GM23338 (cell line): ENCODE results near the gene RILPL1. TPM values are rescaled to one million over a fixed set of nuclear protein-coding genes. Genes with fewer than 3 reads are reported as not detected.

Experiments
- ATAC-seq: fragments of 200-7000 bp; cut with Tn5 transposase; 3 replicates; pipeline ENCODE4 v1.9.1; 2020
- DNase-seq: peaks from one replicate; pipeline ENCODE4 v3.0.0-alpha.2; 2015; ENCODE audit warnings: low spot score
- H2AFZ ChIP-seq: fragments of 200-600 bp; sonication (generic); 2 replicates; pipeline ENCODE4 v1.8.0; 2016; ENCODE audit warnings: antibody characterized with exemption, mild to moderate bottlenecking, moderate library complexity
- H3F3A ChIP-seq: fragments of 200-600 bp; sonication (generic); replicated peaks from 2 replicates; pipeline ENCODE4 v1.8.0; 2017; ENCODE audit warnings: antibody characterized with exemption, mixed run types, low read depth
- H3K27ac ChIP-seq: fragments of 200-600 bp; sonication (generic); 2 replicates; pipeline ENCODE4 v1.6.1; 2016; ENCODE audit warnings: low read depth
- H3K27me3 ChIP-seq: fragments of 200-600 bp; sonication (generic); 2 replicates; pipeline ENCODE4 v1.8.0; 2016; ENCODE audit warnings: mild to moderate bottlenecking, mixed run types, moderate library complexity; ENCODE audit not compliant: insufficient read depth
- H3K36me3 ChIP-seq: fragments of 200-600 bp; sonication (generic); 2 replicates; pipeline ENCODE4 v1.8.0; 2016; ENCODE audit warnings: mild to moderate bottlenecking; ENCODE audit not compliant: insufficient read depth
- H3K4me1 ChIP-seq: fragments of 200-600 bp; sonication (generic); 2 replicates; pipeline ENCODE4 v1.8.0; 2016; ENCODE audit warnings: mild to moderate bottlenecking, moderate library complexity; ENCODE audit not compliant: insufficient read depth
- H3K4me2 ChIP-seq: fragments of 200-600 bp; sonication (generic); 2 replicates; pipeline ENCODE4 v1.7.1; 2017; ENCODE audit warnings: mixed run types
- H3K4me3 ChIP-seq: fragments of 200-600 bp; sonication (generic); 2 replicates; pipeline ENCODE4 v1.6.1; 2016; ENCODE audit warnings: mixed run types
- H3K79me2 ChIP-seq: fragments of 200-600 bp; sonication (generic); replicated peaks from 2 replicates; pipeline ENCODE4 v1.8.0; 2017; ENCODE audit warnings: mild to moderate bottlenecking; ENCODE audit not compliant: insufficient read depth
- H3K9me2 ChIP-seq: fragments of 200-600 bp; sonication (generic); 2 replicates; pipeline ENCODE4 v1.8.0; 2017; ENCODE audit not compliant: insufficient read depth
- H4K20me1 ChIP-seq: fragments of 200-600 bp; sonication (generic); replicated peaks from 2 replicates; pipeline ENCODE4 v1.8.0; 2017; ENCODE audit warnings: mild to moderate bottlenecking; ENCODE audit not compliant: insufficient read depth
- H3K27ac Mint-ChIP-seq: 2 replicates; pipeline ENCODE4 v1.8.0; 2020; ENCODE audit warnings: inconsistent platforms, mild to moderate bottlenecking, moderate library complexity, mixed read lengths
- H3K27me3 Mint-ChIP-seq: 3 replicates; pipeline ENCODE4 v1.8.0; 2022; ENCODE audit warnings: low read depth, mild to moderate bottlenecking, moderate library complexity, mixed read lengths, inconsistent platforms; ENCODE audit not compliant: insufficient read depth, poor library complexity
- H3K36me3 Mint-ChIP-seq: 3 replicates; pipeline ENCODE4 v1.8.0; 2021; ENCODE audit warnings: low read depth, mild to moderate bottlenecking, inconsistent platforms, moderate library complexity, mixed read lengths
- H3K4me1 Mint-ChIP-seq: 3 replicates; pipeline ENCODE4 v1.8.0; 2020; ENCODE audit warnings: mild to moderate bottlenecking, inconsistent platforms, mixed read lengths
- H3K4me3 Mint-ChIP-seq: 3 replicates; pipeline ENCODE4 v1.8.0; 2021; ENCODE audit warnings: moderate library complexity, mild to moderate bottlenecking, inconsistent platforms, mixed read lengths
- H3K9me3 Mint-ChIP-seq: 3 replicates; pipeline ENCODE4 v1.8.0; 2020; ENCODE audit warnings: moderate library complexity, mild to moderate bottlenecking, inconsistent platforms, mixed read lengths
- EZH2phosphoT487 ChIP-seq: fragments of 200-600 bp; sonication (generic); IDR thresholded peaks from one replicate; pipeline ENCODE4 v1.8.1; 2018; ENCODE audit warnings: antibody characterized with exemption; ENCODE audit not compliant: unreplicated experiment
- NANOG ChIP-seq: IDR thresholded peaks from 2 replicates; pipeline ENCODE4 v1.6.1; 2016; ENCODE audit warnings: antibody characterized with exemption, borderline replicate concordance
- ZNF331 ChIP-seq: fragments of 250-450 bp; sonication (Bioruptor Pico); IDR thresholded peaks from 2 replicates; pipeline ENCODE4 v1.5.0; 2020; ENCODE audit warnings: low read depth, mild to moderate bottlenecking, moderate library complexity
- microRNA-seq: library from miRNA; unstranded; fragments of <30 nt; microRNA quantifications from one replicate; pipeline ENCODE4, GENCODE V29; 2017
- polyA plus RNA-seq: library from polyadenylated mRNA; unstranded; fragments of >200 nt; fragmentation: Nextera tagmentation; extraction: Ambion mirVana; gene quantifications from 2 replicates; pipeline ENCODE4 v1.2.1, GENCODE V29; 2016
- small RNA-seq: library from RNA; depleted of rRNA; stranded (forward); fragments of <200 nt; gene quantifications from one replicate; pipeline ENCODE3, GENCODE V24; 2014; ENCODE audit warnings: low replicate concordance
- total RNA-seq: library from RNA; depleted of rRNA; stranded (reverse); fragments of >200 nt; shearing (Covaris generic); gene quantifications from 2 replicates; pipeline ENCODE4 v1.2.3, GENCODE V29; 2014; rRNA removed
- TF ChIP-seq, protein P1 (sequence below), 2 experiments: fragments of 200-600 bp in 1 of 2; sonication (generic) in 1 of 2; conservative IDR thresholded peaks; 2 replicates each; pipeline versions ENCODE4 v1.5.1 to v1.6.1; 2016 to 2017; ENCODE audit warnings: antibody characterized with exemption in 2 of 2, low read depth in 2 of 2, mild to moderate bottlenecking in 2 of 2, moderate library complexity in 1 of 2

The RILPL1 gene
- total and polyA plus RNA-seq, 2 experiments from 2014 or later = 3.9 to 7.9 TPM

- no peaks in the 10 kb centered on the region for H3F3A ChIP-seq
- no peak for TF ChIP-seq ZNF331 (CRISPR knock-in tag)
- TF ChIP-seq, protein P1, sequence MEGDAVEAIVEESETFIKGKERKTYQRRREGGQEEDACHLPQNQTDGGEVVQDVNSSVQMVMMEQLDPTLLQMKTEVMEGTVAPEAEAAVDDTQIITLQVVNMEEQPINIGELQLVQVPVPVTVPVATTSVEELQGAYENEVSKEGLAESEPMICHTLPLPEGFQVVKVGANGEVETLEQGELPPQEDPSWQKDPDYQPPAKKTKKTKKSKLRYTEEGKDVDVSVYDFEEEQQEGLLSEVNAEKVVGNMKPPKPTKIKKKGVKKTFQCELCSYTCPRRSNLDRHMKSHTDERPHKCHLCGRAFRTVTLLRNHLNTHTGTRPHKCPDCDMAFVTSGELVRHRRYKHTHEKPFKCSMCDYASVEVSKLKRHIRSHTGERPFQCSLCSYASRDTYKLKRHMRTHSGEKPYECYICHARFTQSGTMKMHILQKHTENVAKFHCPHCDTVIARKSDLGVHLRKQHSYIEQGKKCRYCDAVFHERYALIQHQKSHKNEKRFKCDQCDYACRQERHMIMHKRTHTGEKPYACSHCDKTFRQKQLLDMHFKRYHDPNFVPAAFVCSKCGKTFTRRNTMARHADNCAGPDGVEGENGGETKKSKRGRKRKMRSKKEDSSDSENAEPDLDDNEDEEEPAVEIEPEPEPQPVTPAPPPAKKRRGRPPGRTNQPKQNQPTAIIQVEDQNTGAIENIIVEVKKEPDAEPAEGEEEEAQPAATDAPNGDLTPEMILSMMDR (conservative IDR thresholded peaks at IDR 0.05; ENCODE audit: low read depth in 2 of 2) = peak; percentile 5 to 19; a peak in 1 of 4 replicates
- TF ChIP-seq NANOG = no peak
- TF ChIP-seq EZH2phosphoT487 = no peak
- no peaks in the 10 kb centered on the region for H3K4me1 Mint-ChIP-seq
- H2AFZ ChIP-seq = no peak overlapping the region
- H3K4me2 ChIP-seq = no peak overlapping the region
- ATAC-seq = peak; percentile 68
- peaks cover 10% of the 10 kb centered on the region for H3K9me3 Mint-ChIP-seq
- H4K20me1 ChIP-seq = no peaks in the 10 kb centered on the region
- no peaks in the 10 kb centered on the region for H3K36me3 ChIP-seq
- peak; percentile 24 for DNase-seq
- no peaks in the 10 kb centered on the region for H3K27me3 ChIP-seq
- H3K79me2 ChIP-seq = no peaks in the 10 kb centered on the region
- H3K4me3 ChIP-seq = no peak overlapping the region
- H3K4me3 Mint-ChIP-seq = no peak overlapping the region
- no peaks in the 10 kb centered on the region for H3K9me2 ChIP-seq
- H3K36me3 Mint-ChIP-seq = no peaks in the 10 kb centered on the region
- H3K27me3 Mint-ChIP-seq = no peaks in the 10 kb centered on the region
- no peaks in the 10 kb centered on the region for H3K4me1 ChIP-seq
- H3K27ac ChIP-seq = no peak overlapping the region
- no peak overlapping the region for H3K27ac Mint-ChIP-seq
These were observed 112.2 kb downstream of the RILPL1 start for GRCh38 chr12:123421314-123421713.

Small RNA genes within 50 kb of the gene (microRNA-seq; reads per million reads assigned to microRNA genes)
- not detected for gene MIR3908

Small RNA genes within 50 kb of the gene (small RNA-seq; reads per million reads assigned to genes)
- gene AC145423.2 (not detected), gene MIR3908 (not detected)

Other genes with a start within 250 kb of the RILPL1 start
- 49.1 and 49.5 TPM in 2 replicates for gene SBNO1, start 168.9 kb downstream of the RILPL1 start, total RNA-seq
- gene SBNO1, start 168.9 kb downstream of the RILPL1 start, polyA plus RNA-seq = 25.3 and 34.9 TPM in 2 replicates
- 29.0 and 29.3 TPM in 2 replicates for gene KMT5A, start 149.6 kb downstream of the RILPL1 start, total RNA-seq
- 12.9 and 19.0 TPM in 2 replicates for gene KMT5A, start 149.6 kb downstream of the RILPL1 start, polyA plus RNA-seq
- gene RILPL2, start 97.0 kb downstream of the RILPL1 start, total RNA-seq = 0.58 and 1.4 TPM in 2 replicates
- gene RILPL2, start 97.0 kb downstream of the RILPL1 start, polyA plus RNA-seq = 1.8 and 2.0 TPM in 2 replicates
- 8.4 and 10.6 TPM in 2 replicates for gene SNRNP35, start 75.6 kb downstream of the RILPL1 start, total RNA-seq
- 36.3 and 38.4 TPM in 2 replicates for gene SNRNP35, start 75.6 kb downstream of the RILPL1 start, polyA plus RNA-seq
- 253 and 262 TPM in 2 replicates for gene TMED2, start 50.8 kb upstream of the RILPL1 start, total RNA-seq
- 138 and 174 TPM in 2 replicates for gene TMED2, start 50.8 kb upstream of the RILPL1 start, polyA plus RNA-seq
- 39.8 and 59.2 TPM in 2 replicates for gene DDX55, start 68.4 kb upstream of the RILPL1 start, total RNA-seq
- 36.2 and 53.3 TPM in 2 replicates for gene DDX55, start 68.4 kb upstream of the RILPL1 start, polyA plus RNA-seq
- gene EIF2B1, start 100.0 kb upstream of the RILPL1 start, total RNA-seq = 90.8 and 117 TPM in 2 replicates
- gene EIF2B1, start 100.0 kb upstream of the RILPL1 start, polyA plus RNA-seq = 30.2 and 33.5 TPM in 2 replicates
- gene GTF2H3, start 100.1 kb upstream of the RILPL1 start, total RNA-seq = 19.6 and 27.7 TPM in 2 replicates
- gene GTF2H3, start 100.1 kb upstream of the RILPL1 start, polyA plus RNA-seq = 10.5 and 11.1 TPM in 2 replicates
- gene TCTN2, start 137.4 kb upstream of the RILPL1 start, total RNA-seq = 6.0 and 6.8 TPM in 2 replicates
- gene TCTN2, start 137.4 kb upstream of the RILPL1 start, polyA plus RNA-seq = 2.7 and 3.0 TPM in 2 replicates
- gene ATP6V0A2, start 178.6 kb upstream of the RILPL1 start, total RNA-seq = 49.7 and 64.4 TPM in 2 replicates
- 19.0 and 19.2 TPM in 2 replicates for gene ATP6V0A2, start 178.6 kb upstream of the RILPL1 start, polyA plus RNA-seq
- 0.03 and 0.12 TPM in 2 replicates for gene DNAH10, start 228.6 kb upstream of the RILPL1 start, total RNA-seq
- 0.03 and 0.19 TPM in 2 replicates for gene DNAH10, start 228.6 kb upstream of the RILPL1 start, polyA plus RNA-seq